A673 (cell line): ENCODE measurements around the gene EYA4.

Experiments used
- CTCF ChIP-seq: fragments of 300-800, 200-600 bp; sonication (generic); conservative IDR thresholded peaks from 2 replicates; pipeline ENCODE4 v1.5.1; 2017; ENCODE audit warnings: low read depth, mild to moderate bottlenecking, antibody characterized with exemption, low read length, moderate library complexity, mixed read lengths
- EZH2 ChIP-seq: fragments of 200-600 bp; sonication (generic); IDR thresholded peaks from 2 replicates; pipeline ENCODE4 v1.6.1; 2017; ENCODE audit warnings: borderline replicate concordance, low read depth, mild to moderate bottlenecking, mixed read lengths, antibody characterized with exemption, low read length; ENCODE audit not compliant: poor library complexity, severe bottlenecking

- no peak for TF ChIP-seq CTCF
- TF ChIP-seq EZH2, result no peak
Observed at GRCh38 chr6:133257545-133258105, 16.5 kb downstream of the EYA4 start.
